Measurements from ENCODE around the gene ZFYVE27. TPM values are rescaled to one million over a fixed set of nuclear protein-coding genes. Genes with fewer than 3 reads are reported as not detected.

ZFYVE27 gene
- total and polyA plus RNA-seq, 2 donors (not counting 3 experiments of a cell fraction or from before 2014, with no cell fraction given) = 16.3 to 24.2 TPM

DNA sequence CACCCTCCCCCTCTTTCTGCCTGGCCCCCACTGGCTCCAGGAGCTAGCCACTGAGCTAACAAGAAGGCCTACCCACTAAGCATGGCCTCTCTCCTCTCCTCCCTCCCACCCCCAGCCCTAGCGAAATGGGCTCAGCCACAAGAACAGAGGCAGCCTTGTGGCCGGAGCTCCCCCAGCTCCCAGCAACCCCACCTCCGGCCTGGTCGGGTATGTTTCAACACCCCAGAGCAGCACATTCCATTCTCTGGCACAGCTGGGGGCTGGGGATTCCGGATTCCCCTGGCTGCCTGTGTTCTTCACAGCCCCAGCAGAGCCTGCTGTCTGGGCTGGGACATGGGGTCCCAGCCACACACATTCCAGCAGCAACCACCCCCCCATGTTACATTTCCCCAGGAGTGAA, 25.9 kb downstream of the ZFYVE27 start:
- no peaks in the 10 kb centered on the region for H3K79me2 ChIP-seq (ENCODE audit: control insufficient read depth, insufficient read depth, low read length)
- H4K20me1 ChIP-seq (replicated peaks; ENCODE audit: control insufficient read depth, extremely low read depth, insufficient read depth, low read length) = no peaks in the 10 kb centered on the region
- H3K4me1 ChIP-seq (ENCODE audit: control insufficient read depth, extremely low read depth, insufficient read depth, low read length) = no peaks in the 10 kb centered on the region
- H2AFZ ChIP-seq (ENCODE audit: low read depth, low read length) = no peak overlapping the region
- no peak overlapping the region for H3K9ac ChIP-seq (replicated peaks; ENCODE audit: extremely low read depth, insufficient read depth, low read length)
- H3K9me3 ChIP-seq (replicated peaks; ENCODE audit: control insufficient read depth, insufficient read depth, low read length) = no peaks in the 10 kb centered on the region
- ChIA-PET CTCF (interaction anchor here (0.8 to 6.8 kb wide), 4 partner anchors 29 to 283 kb away, joined by 3 to 49 read pairs (median 10); no protein-coding TSS in a partner anchor), POLR2A (no interaction called here)
- no peak for FAIRE-seq
- dilution Hi-C loops (cut with MboI; ENCODE audit: extremely low pct_ligation_motif_present, low sequenced_read_pairs) (no loop called here), intact Hi-C loops (cut with micrococcal nuclease) (no loop called here)
- no peak overlapping the region for H3K4me2 ChIP-seq (ENCODE audit: insufficient read depth, low read length)
- H3K9me1 ChIP-seq (replicated peaks; ENCODE audit: control insufficient read depth, extremely low read depth, insufficient read depth, low read length) = no peaks in the 10 kb centered on the region
- BruUV-seq (replicated peaks) = no TSS peak
- no peaks in the 10 kb centered on the region for H3K27me3 ChIP-seq (ENCODE audit: control insufficient read depth in 2 of 2, insufficient read depth in 2 of 2, low read length in 2 of 2)
- H3K27ac ChIP-seq (ENCODE audit: insufficient read depth, low read depth, low read length) = no peak overlapping the region
- DNase-seq (ENCODE audit: low read depth, low spot score) = no peak
- no peak overlapping the region for H3K4me3 ChIP-seq (replicated peaks in 1 of 3; ENCODE audit: insufficient read depth in 1 of 3, low read depth in 1 of 3, low read length in 3 of 3)
- H3K36me3 ChIP-seq (ENCODE audit: control insufficient read depth in 2 of 2, extremely low read depth in 1 of 2, insufficient read depth in 2 of 2, low read length in 2 of 2) = peaks cover 3 to 15% of the 10 kb centered on the region in 2 experiments
- no peak for TF ChIP-seq POLR2AphosphoS5 (IDR thresholded peaks at IDR 0.05; ENCODE audit: insufficient read depth, low read depth, low read length)
- TF ChIP-seq JUN (IDR thresholded peaks at IDR 0.05; ENCODE audit: borderline replicate concordance, insufficient read depth, insufficient read length, low read depth) = no peak
- TF ChIP-seq, protein P1, sequence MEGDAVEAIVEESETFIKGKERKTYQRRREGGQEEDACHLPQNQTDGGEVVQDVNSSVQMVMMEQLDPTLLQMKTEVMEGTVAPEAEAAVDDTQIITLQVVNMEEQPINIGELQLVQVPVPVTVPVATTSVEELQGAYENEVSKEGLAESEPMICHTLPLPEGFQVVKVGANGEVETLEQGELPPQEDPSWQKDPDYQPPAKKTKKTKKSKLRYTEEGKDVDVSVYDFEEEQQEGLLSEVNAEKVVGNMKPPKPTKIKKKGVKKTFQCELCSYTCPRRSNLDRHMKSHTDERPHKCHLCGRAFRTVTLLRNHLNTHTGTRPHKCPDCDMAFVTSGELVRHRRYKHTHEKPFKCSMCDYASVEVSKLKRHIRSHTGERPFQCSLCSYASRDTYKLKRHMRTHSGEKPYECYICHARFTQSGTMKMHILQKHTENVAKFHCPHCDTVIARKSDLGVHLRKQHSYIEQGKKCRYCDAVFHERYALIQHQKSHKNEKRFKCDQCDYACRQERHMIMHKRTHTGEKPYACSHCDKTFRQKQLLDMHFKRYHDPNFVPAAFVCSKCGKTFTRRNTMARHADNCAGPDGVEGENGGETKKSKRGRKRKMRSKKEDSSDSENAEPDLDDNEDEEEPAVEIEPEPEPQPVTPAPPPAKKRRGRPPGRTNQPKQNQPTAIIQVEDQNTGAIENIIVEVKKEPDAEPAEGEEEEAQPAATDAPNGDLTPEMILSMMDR (IDR thresholded peaks at IDR 0.05; ENCODE audit: extremely low read depth in 1 of 2, insufficient read depth in 1 of 2, low read depth in 1 of 2, low read length in 2 of 2) = no peak
- no peak for TF ChIP-seq MYC (IDR thresholded peaks at IDR 0.05; ENCODE audit: low read depth, low read length)
- no peak for TF ChIP-seq FOS (IDR thresholded peaks at IDR 0.05; ENCODE audit: borderline replicate concordance, insufficient read depth, low read length)

DNA sequence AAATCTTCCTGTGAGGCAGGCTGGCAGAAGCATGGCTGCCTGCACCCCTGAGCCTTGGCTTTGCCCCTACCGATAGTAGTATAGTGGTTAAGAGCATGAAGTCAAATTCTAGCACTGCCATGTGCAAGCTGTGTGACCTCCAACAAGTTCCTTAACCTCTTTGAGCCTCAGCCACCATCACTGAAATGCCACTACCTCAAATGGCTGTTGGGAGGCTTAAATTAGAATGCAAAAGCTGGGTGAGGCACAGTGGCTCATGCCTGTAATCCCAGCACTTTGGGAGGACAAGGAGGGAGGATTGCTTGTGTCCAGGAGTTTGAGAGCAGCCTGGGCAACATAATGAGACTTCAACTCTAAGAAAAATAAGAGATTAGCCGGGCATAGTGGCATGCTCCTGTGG, 26.5 kb downstream of the ZFYVE27 start:
- FAIRE-seq (no peak), DNase-seq (ENCODE audit: low read depth, low spot score) (no peak)
- Histone ChIP-seq H3K9me1 (replicated peaks; ENCODE audit: control insufficient read depth, extremely low read depth, insufficient read depth, low read length) (no peaks in the 10 kb centered on the region), H3K4me1 (ENCODE audit: control insufficient read depth, extremely low read depth, insufficient read depth, low read length) (no peaks in the 10 kb centered on the region), H3K9me3 (replicated peaks; ENCODE audit: control insufficient read depth, insufficient read depth, low read length) (no peaks in the 10 kb centered on the region), H3K9ac (replicated peaks; ENCODE audit: extremely low read depth, insufficient read depth, low read length) (no peak overlapping the region), H3K79me2 (ENCODE audit: control insufficient read depth, insufficient read depth, low read length) (no peaks in the 10 kb centered on the region), H2AFZ (ENCODE audit: low read depth, low read length) (no peak overlapping the region), H3K27me3 (ENCODE audit: control insufficient read depth in 2 of 2, insufficient read depth in 2 of 2, low read length in 2 of 2) (no peaks in the 10 kb centered on the region), H3K36me3 (ENCODE audit: control insufficient read depth in 2 of 2, extremely low read depth in 1 of 2, insufficient read depth in 2 of 2, low read length in 2 of 2) (peaks cover 3 to 15% of the 10 kb centered on the region in 2 experiments), H3K4me3 (replicated peaks in 1 of 3; ENCODE audit: insufficient read depth in 1 of 3, low read depth in 1 of 3, low read length in 3 of 3) (no peak overlapping the region), H4K20me1 (replicated peaks; ENCODE audit: control insufficient read depth, extremely low read depth, insufficient read depth, low read length) (no peaks in the 10 kb centered on the region), H3K4me2 (ENCODE audit: insufficient read depth, low read length) (no peak overlapping the region), H3K27ac (ENCODE audit: insufficient read depth, low read depth, low read length) (no peak overlapping the region)
- POLR2A ChIA-PET = no interaction called here
- BruUV-seq (replicated peaks) = no TSS peak
- TF ChIP-seq EZH2 (IDR thresholded peaks at IDR 0.05; ENCODE audit: borderline replicate concordance, low read depth, low read length, severe bottlenecking) (no peak), MYC (IDR thresholded peaks at IDR 0.05; ENCODE audit: low read depth, low read length) (no peak), FOS (IDR thresholded peaks at IDR 0.05; ENCODE audit: borderline replicate concordance, insufficient read depth, low read length) (no peak), POLR2AphosphoS5 (IDR thresholded peaks at IDR 0.05; ENCODE audit: insufficient read depth, low read depth, low read length) (no peak), GATA2 (IDR thresholded peaks at IDR 0.05; ENCODE audit: insufficient read depth, insufficient read length, low read depth, low read length) (no peak), POLR2A (IDR thresholded peaks at IDR 0.05; ENCODE audit: low read depth, low read length) (no peak), JUN (IDR thresholded peaks at IDR 0.05; ENCODE audit: borderline replicate concordance, insufficient read depth, insufficient read length, low read depth) (no peak)
- TF ChIP-seq, protein P1 (IDR thresholded peaks at IDR 0.05; ENCODE audit: extremely low read depth in 1 of 2, insufficient read depth in 1 of 2, low read depth in 1 of 2, low read length in 2 of 2) = no peak
- TF ChIP-seq, protein P2, sequence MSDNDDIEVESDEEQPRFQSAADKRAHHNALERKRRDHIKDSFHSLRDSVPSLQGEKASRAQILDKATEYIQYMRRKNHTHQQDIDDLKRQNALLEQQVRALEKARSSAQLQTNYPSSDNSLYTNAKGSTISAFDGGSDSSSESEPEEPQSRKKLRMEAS (IDR thresholded peaks at IDR 0.05; ENCODE audit: insufficient read depth, insufficient read length) = no peak
- CTCF ChIA-PET = interaction anchor here (0.7 to 6.8 kb wide), 3 partner anchors 106 to 764 kb away, joined by 3 to 49 read pairs (median 13); no protein-coding TSS in a partner anchor
- dilution Hi-C loops (cut with MboI; ENCODE audit: extremely low pct_ligation_motif_present, low sequenced_read_pairs) (no loop called here), intact Hi-C loops (cut with micrococcal nuclease) (no loop called here)
